ENCODE data around the gene WDR59.
"Not testable (repeated sequence)": the region's sequence is repeated elsewhere in the genome, so short reads cannot be mapped to it uniquely, and the experiment has no call there.

Gene WDR59

DNA sequence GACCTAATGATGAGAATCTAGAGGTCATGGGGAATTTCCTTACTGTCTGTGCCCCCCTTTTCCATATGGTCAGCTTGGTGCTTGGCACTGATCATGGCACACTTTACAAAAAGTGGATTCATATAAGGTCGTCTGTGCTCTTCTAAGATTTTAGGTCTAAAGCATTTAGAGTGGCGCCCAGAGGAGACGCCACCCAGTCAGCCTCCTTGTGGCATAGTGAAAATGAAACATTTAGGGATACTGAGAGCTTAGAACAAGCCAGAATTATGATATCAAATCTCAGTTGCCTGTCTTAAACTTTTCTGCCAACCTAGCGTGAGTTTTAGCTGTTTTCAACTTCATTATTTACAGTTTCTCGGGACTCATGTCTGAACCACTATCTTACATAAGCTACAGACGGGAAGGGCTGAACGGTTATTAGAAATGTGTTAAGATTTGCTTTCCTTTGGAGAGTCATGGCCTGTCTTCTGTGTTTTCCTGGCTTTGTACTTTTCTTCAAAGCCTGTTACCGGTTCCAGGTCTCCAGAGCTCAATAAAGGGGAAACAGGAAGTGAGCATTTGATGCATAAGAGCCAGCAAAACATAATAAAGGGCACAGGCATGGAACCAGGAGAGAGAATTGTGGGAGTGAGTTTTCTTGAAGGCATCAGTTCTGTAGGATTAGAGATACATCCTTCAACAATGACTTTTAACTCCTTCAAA, 27.6 kb upstream of the WDR59 start:
- no peak for FAIRE-seq

GRCh38 chr16:75011634-75012307, 26.8 kb upstream of the WDR59 start:
- FAIRE-seq = no peak

- FAIRE-seq = no peak
These were observed 25.5 kb upstream of the WDR59 start for GRCh38 chr16:75010427-75010826.

- FAIRE-seq = no peak
These were observed 22.5 kb upstream of the WDR59 start for GRCh38 chr16:75007443-75007842.

DNA sequence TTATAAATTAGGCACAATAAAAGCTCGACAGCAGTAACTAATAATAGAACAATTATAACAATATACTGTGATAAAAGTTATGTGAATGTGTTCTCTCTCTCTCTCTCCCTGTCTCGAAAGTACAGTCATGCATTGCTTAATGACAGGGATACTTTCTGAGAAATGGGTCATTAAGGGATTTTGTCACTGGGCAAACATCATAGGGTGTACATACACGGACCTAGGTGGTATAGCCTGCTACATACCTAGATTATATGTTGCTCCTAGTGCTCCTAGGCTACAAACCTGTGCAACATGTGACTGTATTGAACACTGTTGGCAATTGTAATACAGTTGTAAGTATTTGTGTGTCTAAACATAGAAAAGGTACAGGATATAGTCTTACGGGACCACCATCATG, 20.8 kb upstream of the WDR59 start:
- FAIRE-seq = no peak

DNA sequence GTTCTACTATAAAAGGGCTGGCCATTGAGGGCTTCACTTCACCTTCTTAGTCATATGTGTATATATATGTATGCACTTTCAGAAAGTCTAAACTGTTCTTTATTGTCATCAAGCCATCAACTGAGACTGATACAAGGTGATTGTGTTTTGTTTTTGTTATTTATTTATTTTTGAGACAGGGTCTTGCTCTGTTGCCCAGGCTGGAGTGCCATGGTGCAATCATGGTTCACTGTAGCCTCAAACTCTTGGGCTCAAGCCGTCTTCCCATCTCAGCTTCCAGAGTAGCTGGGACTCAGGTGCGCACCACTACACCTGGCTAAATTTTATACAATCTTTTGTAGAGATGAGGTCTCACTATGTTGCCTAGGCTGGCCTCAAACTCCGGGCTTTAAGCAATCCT, 19.5 kb upstream of the WDR59 start:
- FAIRE-seq = no peak

GRCh38 chr16:75003931-75004330, 19.0 kb upstream of the WDR59 start:
- FAIRE-seq = no peak

GRCh38 chr16:75002474-75002873, 17.6 kb upstream of the WDR59 start:
- no peak for FAIRE-seq

DNA sequence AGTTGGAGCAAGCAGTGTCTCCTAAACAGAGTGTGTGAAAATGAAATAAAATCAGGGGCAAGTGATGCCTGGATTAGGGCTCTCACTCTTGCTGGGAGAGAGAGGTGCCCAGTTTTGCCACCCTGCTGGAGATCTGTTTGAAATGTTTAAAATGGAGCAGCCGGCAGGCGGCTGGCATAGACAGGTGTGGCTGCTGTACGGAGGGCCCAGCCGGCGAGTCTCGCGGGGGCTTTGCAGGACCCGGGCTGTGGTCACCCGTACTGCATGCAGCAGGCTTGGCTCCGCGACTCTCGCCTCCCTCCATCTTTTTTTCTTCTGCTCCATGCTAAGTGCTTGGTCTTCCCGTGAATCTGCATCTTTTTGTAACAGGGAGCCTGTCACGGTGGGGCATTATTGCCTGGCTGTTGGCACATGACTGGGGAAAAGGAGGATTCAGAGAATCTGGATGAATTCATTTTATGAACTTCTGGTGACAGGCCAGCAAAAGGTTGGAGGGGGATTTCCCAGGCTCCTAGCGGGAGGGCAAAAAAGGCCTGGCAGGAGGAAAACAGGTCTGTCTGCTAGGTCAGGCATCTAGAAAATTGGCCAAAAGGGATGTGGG, 15.7 kb upstream of the WDR59 start:
- FAIRE-seq = no peak

- FAIRE-seq = no peak
These were observed 14.9 kb upstream of the WDR59 start for GRCh38 chr16:74999609-75000480.

- no peak for FAIRE-seq
These were observed 14.3 kb upstream of the WDR59 start for GRCh38 chr16:74999219-74999608.

DNA sequence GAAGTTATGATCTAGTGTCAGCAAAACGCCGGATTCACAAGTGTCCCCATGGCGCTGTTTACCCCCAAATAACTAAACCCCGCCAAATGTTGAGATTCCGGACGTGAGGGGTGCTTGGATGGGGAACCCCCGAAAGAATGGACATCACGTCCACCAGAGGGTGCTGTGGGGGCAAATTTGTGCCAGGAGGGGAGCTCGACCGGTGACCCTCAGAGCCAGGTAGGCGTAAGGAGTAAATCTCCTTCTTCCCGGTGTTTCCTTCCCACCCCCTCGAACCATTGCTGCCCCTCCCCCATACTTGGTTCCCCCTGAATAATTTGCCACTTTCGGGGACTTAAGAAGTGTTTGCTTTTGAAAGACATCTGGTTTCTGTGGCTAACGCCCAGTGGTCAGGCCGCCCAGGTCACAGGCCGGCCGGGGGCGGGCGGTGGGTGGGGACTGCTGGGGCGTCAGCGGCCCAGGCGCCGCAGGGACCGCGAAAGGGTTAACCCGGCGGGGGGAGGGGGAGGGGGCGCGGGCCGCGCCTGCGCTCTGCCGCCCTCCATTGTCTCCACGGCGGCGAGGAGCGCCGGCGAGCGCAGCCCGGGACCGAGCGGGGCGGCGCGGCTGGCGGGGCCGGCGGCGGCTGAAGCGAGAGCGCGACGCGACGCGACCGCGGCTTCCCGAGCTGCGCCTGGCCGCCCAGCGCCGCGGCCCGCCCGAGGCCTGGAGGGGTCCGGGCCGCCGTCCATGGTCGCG, 13.7 kb upstream of the WDR59 start, which contains the start of gene ZNRF1:
TSS of gene ZNRF1 (plus strand) at position 544 of the 738 bp plus-strand sequence. CDS start 648 bp downstream, outside the sequence.
- no peak for FAIRE-seq

DNA sequence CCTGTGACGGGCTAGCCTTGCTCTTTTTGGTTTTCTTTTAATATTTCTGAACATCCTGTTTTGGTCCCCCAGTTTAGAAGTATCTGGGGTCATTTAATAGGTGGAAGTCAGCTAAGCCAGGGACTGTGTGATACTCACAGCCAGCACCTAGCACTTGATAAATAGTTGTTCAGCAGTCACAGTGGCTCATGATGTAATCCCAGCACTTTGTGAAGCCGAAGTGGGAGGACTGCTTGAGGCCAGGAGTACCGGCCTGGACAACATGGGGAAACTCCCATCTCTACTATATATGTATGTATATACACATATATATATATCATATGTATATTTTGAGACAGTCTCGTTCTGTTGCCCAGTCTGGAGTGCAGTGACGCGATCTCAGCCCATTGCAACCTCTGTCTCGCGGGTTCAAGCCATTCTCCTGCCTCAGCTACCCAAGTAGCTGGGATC, 12.1 kb upstream of the WDR59 start:
- FAIRE-seq = no peak

DNA sequence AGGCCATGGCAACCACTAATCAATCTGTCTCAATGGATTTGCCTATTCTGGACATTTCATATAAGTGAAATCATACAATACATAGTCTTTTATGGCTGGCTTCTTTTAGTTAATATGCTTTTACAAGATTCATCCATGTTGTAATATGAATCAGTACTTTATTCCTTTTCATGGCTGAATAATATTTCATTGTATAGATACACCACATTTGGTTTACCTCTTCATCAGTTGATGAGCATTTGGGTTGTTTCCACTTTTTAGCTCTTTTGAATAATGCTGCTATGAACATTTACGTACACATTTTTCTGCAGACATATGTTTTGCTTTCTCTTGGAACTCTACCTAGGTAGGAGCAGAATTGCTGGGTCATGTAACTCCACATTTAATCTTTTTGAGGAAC, 11.1 kb upstream of the WDR59 start:
- FAIRE-seq = no peak

DNA sequence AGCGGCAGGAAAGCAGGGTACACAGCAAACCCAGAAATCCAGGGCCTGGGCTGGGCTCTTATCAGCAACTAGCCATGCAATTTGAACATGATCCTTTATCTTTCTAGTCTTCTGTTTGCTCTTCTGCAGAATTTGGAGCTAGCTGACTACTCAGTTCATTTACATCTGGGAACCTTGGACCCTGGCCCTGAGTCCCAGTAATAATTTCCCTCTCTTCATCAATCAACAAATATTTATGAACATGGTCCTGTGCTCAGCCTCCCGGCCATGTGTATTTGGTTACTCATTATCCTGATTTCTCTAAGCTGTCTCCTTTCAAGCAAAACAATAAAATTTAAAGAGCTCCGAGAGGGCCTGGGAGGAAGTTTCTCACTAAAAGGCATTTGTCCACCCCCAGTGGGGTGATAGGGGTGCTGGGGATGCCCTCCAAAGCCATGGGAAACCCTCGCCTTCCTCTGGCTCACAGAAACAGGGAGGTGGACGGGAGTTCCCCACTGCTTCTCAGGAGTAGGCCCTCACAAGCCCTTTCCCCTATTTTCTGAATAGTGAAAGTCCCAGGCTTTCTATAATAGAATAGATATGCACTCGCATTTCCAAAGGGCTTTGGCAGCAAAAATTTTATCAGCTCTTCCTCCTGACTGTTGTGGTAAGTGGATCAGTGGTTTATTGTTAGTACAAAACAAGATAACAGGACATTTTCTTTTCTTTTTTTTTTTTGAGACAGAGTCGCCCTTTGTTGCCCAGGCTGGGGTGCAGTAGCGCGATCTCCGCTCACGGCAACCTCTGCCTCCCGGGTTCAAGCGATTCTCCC, 6.9 kb upstream of the WDR59 start:
- FAIRE-seq = no peak

DNA sequence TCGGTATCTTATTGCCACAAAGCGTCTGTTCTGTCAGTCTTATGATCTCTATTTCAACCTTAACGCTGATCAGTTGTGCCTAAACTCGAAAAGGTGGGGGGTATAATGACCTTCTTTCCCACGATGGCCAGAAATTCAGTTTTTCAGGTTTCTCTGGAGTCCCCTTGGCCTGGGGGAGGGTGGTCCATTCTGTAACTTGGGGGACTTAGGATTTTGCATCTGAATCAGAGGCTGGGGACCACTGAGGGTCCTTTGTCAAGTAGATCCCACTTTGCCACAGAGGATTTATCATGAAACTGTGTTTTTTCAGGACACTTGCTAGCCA, 6.3 kb upstream of the WDR59 start:
- FAIRE-seq = no peak

DNA sequence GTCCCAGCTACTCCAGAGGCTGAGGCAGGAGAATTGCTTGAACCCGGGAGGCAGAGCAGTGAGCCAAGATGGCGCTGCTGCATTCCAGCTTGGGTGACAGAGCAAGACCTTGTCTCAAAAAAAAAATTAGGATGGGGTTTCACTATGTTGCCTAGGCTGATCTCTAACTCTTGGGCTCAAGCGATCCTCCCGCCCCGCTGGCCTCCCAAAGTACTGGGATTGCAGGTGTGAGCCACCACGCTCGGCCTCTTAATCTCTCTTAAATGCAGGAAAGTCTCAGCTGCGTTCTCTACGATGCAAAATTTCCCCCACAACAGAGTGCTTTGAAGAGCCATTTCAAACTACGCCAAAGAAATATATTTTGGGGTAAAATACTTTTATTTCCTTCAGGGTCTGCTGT, 5.9 kb upstream of the WDR59 start:
- FAIRE-seq = no peak

GRCh38 chr16:74989864-74990263, 4.9 kb upstream of the WDR59 start:
- FAIRE-seq = not testable (repeated sequence)

- FAIRE-seq = no peak
These were observed 2.2 kb upstream of the WDR59 start for GRCh38 chr16:74987027-74987681.

GRCh38 chr16:74984194-74984528, 762 bp downstream of the WDR59 start:
- FAIRE-seq = no peak

- FAIRE-seq = no peak
These were observed 2.7 kb downstream of the WDR59 start for GRCh38 chr16:74982256-74982655.

Measured in endometrium (tissue), 2 donors.